Heart left ventricle (tissue), 16 donors: ENCODE data around the gene TDP1. TPM values are rescaled to one million over a fixed set of nuclear protein-coding genes. Genes with fewer than 3 reads are reported as not detected.

ENCODE experiments used
- ATAC-seq, 4 donors: fragments of 200-7000 bp; cut with Tn5 transposase; one replicate each; pipeline ENCODE4 v1.9.1; 2020 to 2022; ENCODE audit warnings: moderate library complexity in 4 of 4, mild to moderate bottlenecking in 3 of 4, moderate number of reproducible peaks in 1 of 4
- DNase-seq, 5 donors: peaks; one replicate each; pipeline ENCODE4 v3.0.0-alpha.2; 2020
- H3K27ac ChIP-seq, 12 donors: fragments of 200-600 bp; sonication (generic) in 4 of 12; one replicate each; pipeline versions ENCODE4 v1.5.0 to v1.8.0; 2016 to 2022; ENCODE audit warnings: mild to moderate bottlenecking in 2 of 12
- H3K27me3 ChIP-seq, 9 donors: fragments of 200-600 bp; sonication (generic) in 2 of 9; one replicate each; pipeline versions ENCODE4 v1.5.1 to v1.8.0; 2016 to 2022; ENCODE audit warnings: mild to moderate bottlenecking in 3 of 9
- H3K36me3 ChIP-seq, 9 donors: fragments of 200-600 bp; sonication (generic) in 2 of 9; one replicate each; pipeline versions ENCODE4 v1.5.0 to v1.8.0; 2018 to 2022; ENCODE audit warnings: mild to moderate bottlenecking in 2 of 9
- H3K4me1 ChIP-seq, 12 donors: fragments of 200-600 bp; sonication (generic) in 4 of 12; one replicate each; pipeline versions ENCODE4 v1.5.0 to v1.8.0; 2016 to 2022; ENCODE audit warnings: mild to moderate bottlenecking in 3 of 12
- H3K4me3 ChIP-seq, 12 donors: fragments of 200-600 bp; sonication (generic) in 4 of 12; one replicate each; pipeline versions ENCODE4 v1.5.0 to v1.8.0; 2017 to 2022; ENCODE audit warnings: mild to moderate bottlenecking in 9 of 12, moderate library complexity in 4 of 12
- H3K9me3 ChIP-seq, 12 donors: fragments of 200-600 bp; sonication (generic) in 4 of 12; one replicate each; pipeline versions ENCODE4 v1.5.0 to v1.8.0; 2016 to 2022; ENCODE audit warnings: mild to moderate bottlenecking in 1 of 12
- POLR2A ChIP-seq, 2 donors: fragments of 450-650 bp; IDR thresholded peaks; one replicate each; pipeline ENCODE4 v1.6.1; 2017; ENCODE audit warnings: antibody characterized with exemption in 2 of 2, mild to moderate bottlenecking in 2 of 2, moderate library complexity in 2 of 2
- WGBS, 4 donors: extraction: QIAGEN DNeasy Blood & Tissue Kit in 2 of 4; methylation state at CpG; one replicate each; pipeline versions ENCODE4 v1.1.5 to v1.1.7; 2013 to 2018; 5-methylcytosine and 5-hydroxymethylcytosine counted together
- intact Hi-C, 10 donors: fragments of 100-400 bp; cut with DNase I; formaldehyde crosslinking; loops; one replicate each; pipeline versions ENCODE4 v1.11.1 to v1.14.2; 2022
- polyA plus RNA-seq, 2 donors: library from polyadenylated mRNA; stranded (reverse); fragments of 200-250 nt; gene quantifications; one replicate each; pipeline ENCODE4 v1.2.3, GENCODE V29; 2013
- total RNA-seq, 9 donors: library from RNA; depleted of rRNA in 2 of 9; stranded (reverse); fragments of >200 nt in 2 of 9; fragmentation: NEBNext Ultra II Directional in 3 of 9; extraction: Animal tissue kit (Norgen Biotek cat#: 25700) in 3 of 9; gene quantifications; one replicate each; pipeline versions ENCODE4 v1.1.0 to v1.2.4, GENCODE V29; 2016 to 2023
- TF ChIP-seq, protein P1 (sequence below), 12 donors: fragments of 200-600 bp; sonication (generic) in 4 of 12; IDR thresholded peaks; one replicate each; pipeline versions ENCODE4 v1.5.0 to v1.8.0; 2018 to 2022; ENCODE audit warnings: antibody characterized with exemption in 12 of 12, mild to moderate bottlenecking in 5 of 12
- donor health status: ischemic (EF 13 %, LVEDD 7.1; RV severe dilation, severe dysfunction).
- donor health status: healthy with polysubstance abuse.
- donor health status: DM: no; HTN: yes; CAD: no.
- donor health status: DM: no; HTN: no; CAD: no.
- donor health status: ischemic (EF 25% LVEDD 6.9; RV normal size, moderate dysfunction).
- donor health status: ischemic (EF 25% LVEDD 5.7; RV mildly dilated, moderate dysfunction).
- donor health status: healthy.
- donor health status: DM: yes; HTN: yes; CAD: no.
- donor health status: ischemic (EF 35%, LVEDD 5.7; RV mildly dilated, moderate dysfunction).
- donor health status: nonischemic (EF 11% LVEDD 7.7; RV severe dilation, severe dysfunction).
- donor health status: DM: yes; HTN: yes; CAD: no.
- donor health status: PGD.
- donor health status: ischemic (EF 29% LVEDD 5.4; RV normal size, mild dysfunction).
- donor health status: nonischemic (EF 23%, LVEDD 6.1; RV moderate dilation, normal function).

TDP1 gene
- total and polyA plus RNA-seq, 11 donors: 1.0 to 9.0 (median 4.1) TPM

DNA sequence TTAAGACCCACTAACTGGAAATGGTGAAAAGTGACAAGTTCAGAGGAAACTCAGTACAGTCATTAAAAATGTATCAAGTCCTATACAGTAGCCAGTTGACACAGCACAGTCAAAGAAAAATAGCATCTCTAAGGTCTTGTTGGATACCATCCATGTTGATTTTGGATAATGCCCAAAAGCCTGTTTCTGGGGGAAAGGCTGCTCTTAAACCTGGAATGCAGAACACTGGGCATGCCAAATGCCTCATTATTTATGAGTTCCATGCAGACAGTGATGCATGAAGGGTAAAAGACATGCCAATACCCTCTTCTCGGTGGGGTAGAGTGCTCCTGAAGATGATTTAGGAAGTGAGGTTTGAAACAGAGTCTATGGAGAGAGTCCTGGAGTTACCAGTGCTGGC is 135.7 kb downstream of the TDP1 start:
- 10 to 17% (median 13%) methylated on average over 1 of the region's 1 CpG for WGBS, 4 donors
- no peak for DNase-seq
- Histone ChIP-seq H3K4me1 (peaks cover 0 to 8% (median 1%) of the 10 kb centered on the region in 12 donors), H3K27me3 (no peaks in the 10 kb centered on the region), H3K27ac (peak overlapping the region in 1 of 12 donors; percentile 40), H3K4me3 (no peak overlapping the region), H3K36me3 (no peaks in the 10 kb centered on the region), H3K9me3 (no peaks in the 10 kb centered on the region)
- ATAC-seq: peak in 2 of 4 donors; percentile 34 to 68
- TF ChIP-seq POLR2A (IDR thresholded peaks at IDR 0.05): no peak
- TF ChIP-seq, protein P1, sequence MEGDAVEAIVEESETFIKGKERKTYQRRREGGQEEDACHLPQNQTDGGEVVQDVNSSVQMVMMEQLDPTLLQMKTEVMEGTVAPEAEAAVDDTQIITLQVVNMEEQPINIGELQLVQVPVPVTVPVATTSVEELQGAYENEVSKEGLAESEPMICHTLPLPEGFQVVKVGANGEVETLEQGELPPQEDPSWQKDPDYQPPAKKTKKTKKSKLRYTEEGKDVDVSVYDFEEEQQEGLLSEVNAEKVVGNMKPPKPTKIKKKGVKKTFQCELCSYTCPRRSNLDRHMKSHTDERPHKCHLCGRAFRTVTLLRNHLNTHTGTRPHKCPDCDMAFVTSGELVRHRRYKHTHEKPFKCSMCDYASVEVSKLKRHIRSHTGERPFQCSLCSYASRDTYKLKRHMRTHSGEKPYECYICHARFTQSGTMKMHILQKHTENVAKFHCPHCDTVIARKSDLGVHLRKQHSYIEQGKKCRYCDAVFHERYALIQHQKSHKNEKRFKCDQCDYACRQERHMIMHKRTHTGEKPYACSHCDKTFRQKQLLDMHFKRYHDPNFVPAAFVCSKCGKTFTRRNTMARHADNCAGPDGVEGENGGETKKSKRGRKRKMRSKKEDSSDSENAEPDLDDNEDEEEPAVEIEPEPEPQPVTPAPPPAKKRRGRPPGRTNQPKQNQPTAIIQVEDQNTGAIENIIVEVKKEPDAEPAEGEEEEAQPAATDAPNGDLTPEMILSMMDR (IDR thresholded peaks at IDR 0.05): no peak
- intact Hi-C loops: no loop called here

DNA sequence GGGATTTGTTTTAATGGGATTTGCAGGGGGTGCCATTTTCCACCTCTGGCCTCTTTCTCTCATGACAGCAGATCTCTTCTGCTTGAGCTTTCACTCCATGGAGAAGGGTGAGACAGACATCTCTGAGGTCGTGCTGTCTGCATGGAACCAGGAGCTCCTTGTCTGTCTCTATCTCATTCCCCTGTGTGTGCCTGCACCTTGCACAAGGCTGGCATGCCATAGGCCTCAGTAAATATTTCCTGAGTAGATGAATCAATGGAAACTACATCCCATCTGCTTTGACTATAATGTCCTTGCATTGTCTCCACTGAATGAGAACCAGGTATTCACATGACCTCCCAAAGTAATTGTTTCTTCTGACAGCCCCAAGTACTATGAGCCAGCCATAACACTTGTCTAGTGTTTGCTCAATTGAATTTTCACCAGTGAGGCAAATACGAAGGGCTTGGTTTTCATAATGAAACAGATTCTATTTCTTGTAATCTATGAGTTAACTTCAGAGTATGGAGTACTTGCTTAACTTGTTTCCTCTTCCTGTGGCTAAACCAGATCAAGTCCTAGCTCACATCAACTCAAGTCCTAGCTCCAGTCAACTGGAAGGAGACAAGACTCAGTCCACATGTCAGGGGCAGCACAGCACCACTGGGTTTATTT is 138.3 kb downstream of the TDP1 start:
- 63 to 79% (median 73%) methylated on average over 2 of the region's 2 CpGs for WGBS, 4 donors
- no peaks in the 10 kb centered on the region for H3K36me3 ChIP-seq
- intact Hi-C loops: no loop called here
- ATAC-seq: no peak
- H3K4me3 ChIP-seq: no peak overlapping the region
- H3K27ac ChIP-seq: peak overlapping the region in 1 of 12 donors; percentile 18
- peaks cover 0 to 8% (median 0%) of the 10 kb centered on the region in 12 donors for H3K4me1 ChIP-seq
- no peaks in the 10 kb centered on the region for H3K9me3 ChIP-seq
- H3K27me3 ChIP-seq: no peaks in the 10 kb centered on the region
- DNase-seq: no peak
- TF ChIP-seq, protein P1 (IDR thresholded peaks at IDR 0.05): no peak
- no peak for TF ChIP-seq POLR2A (IDR thresholded peaks at IDR 0.05)

Other genes starting within 250 kb of the TDP1 start
- gene EFCAB11, start 1.2 kb upstream of the TDP1 start, total RNA-seq: 1 to 10 TPM in 8 of 9 donors, under 1 TPM in 1; 0.79 to 4.6 (median 3.3) TPM
- 1 to 10 TPM; 2.0 to 3.3 TPM for gene EFCAB11, start 1.2 kb upstream of the TDP1 start, polyA plus RNA-seq
- 10 to 100 TPM in 1 of 9 donors, 1 to 10 TPM in 5, under 1 TPM in 3; 0.16 to 10.7 (median 1.7) TPM for gene KCNK13, start 106.1 kb downstream of the TDP1 start, total RNA-seq
- gene KCNK13, start 106.1 kb downstream of the TDP1 start, polyA plus RNA-seq: under 1 TPM; 0.53 to 0.55 TPM